ENCODE measurements around the gene AKAP13.
"Not testable (repeated sequence)": the region's sequence is repeated elsewhere in the genome, so short reads cannot be mapped to it uniquely, and the experiment has no call there.

Gene AKAP13

GRCh38 chr15:85793641-85794597, 413.5 kb downstream of the AKAP13 start:
- no peak for DNase-seq (ENCODE audit: low read depth)

GRCh38 chr15:85794598-85795336, 414.4 kb downstream of the AKAP13 start, which contains the start of gene KLHL25:
TSS of gene KLHL25 (minus strand) at chr15:85794925. CDS start at chr15:85769810, 25,115 bp downstream.
- DNase-seq (ENCODE audit: low read depth) = peak; percentile 87

GRCh38 chr15:85795337-85796305, 415.2 kb downstream of the AKAP13 start:
- no peak for DNase-seq (ENCODE audit: low read depth)

DNA sequence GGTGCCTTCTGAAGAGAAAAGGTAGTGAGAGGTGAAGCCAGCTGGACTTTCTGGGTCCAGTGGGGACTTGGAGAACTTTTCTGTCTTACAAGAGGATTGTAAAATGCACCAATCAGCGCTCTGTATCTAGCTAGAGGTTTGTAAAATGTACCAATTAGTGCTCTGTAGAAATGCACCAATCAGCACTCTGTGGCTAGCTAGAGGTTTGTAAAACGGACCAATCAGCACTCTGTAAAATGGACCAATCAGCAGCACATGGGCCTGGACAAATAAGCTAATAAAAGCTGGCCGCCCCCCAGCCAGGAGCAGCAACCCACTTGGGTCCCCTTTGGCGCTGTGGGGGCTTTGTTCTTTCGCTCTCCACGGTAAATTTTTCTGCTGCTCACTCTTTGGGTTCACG, 416.0 kb downstream of the AKAP13 start:
- DNase-seq (ENCODE audit: low read depth) = not testable (repeated sequence)
